ENCODE results near the gene NT5C1B. TPM values are rescaled to one million over a fixed set of nuclear protein-coding genes. Genes with fewer than 3 reads are reported as not detected.

NT5C1B gene
- total RNA-seq, 1 donor = not detected

DNA sequence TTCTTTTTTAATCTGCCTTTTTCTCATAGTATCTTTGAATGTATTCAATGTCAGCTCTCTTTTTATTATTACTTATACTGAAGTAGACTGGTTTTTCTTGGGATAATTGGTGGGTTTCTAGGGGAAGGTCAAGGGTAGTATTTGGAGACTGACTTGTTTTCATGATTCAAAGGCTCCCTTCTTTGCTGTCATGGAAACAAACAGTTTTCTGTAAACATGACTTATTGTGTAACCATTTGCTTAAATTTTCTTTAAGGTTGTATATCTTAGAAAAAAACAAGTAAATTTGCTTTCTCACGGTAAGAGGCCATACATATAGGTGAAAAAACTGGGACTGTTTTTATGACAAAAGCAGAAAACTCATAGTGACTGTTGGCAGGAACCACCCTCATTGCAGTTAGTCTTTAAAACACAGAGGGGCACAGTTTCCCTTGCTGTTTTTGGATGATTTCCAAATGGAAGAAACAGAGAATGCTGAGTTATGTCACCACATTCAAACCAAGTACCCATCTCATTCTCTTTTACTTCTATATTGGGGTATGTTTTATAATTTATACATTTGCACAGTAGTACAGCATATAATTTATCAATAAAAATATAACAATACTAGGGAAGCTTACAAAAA lies 23.1 kb downstream of the NT5C1B start:
- Histone ChIP-seq H3K4me1 (ENCODE audit: insufficient read depth, low read length) (peaks cover 3% of the 10 kb centered on the region), H3K36me3 (ENCODE audit: insufficient read depth, low read length) (peaks cover 12% of the 10 kb centered on the region), H3K4me3 (ENCODE audit: insufficient read depth, low read length) (no peak overlapping the region), H4K20me1 (ENCODE audit: insufficient read depth, low read length) (no peaks in the 10 kb centered on the region), H3K4me2 (ENCODE audit: insufficient read depth, low read length) (no peak overlapping the region), H3K79me2 (ENCODE audit: insufficient read depth, low read length) (peaks cover 3% of the 10 kb centered on the region), H3K9me3 (ENCODE audit: low read depth, low read length) (peaks cover 7% of the 10 kb centered on the region), H3K27ac (ENCODE audit: low read depth, low read length) (no peak overlapping the region), H3K27me3 (ENCODE audit: insufficient read depth, low read length) (no peaks in the 10 kb centered on the region), H2AFZ (ENCODE audit: low read length) (no peak overlapping the region)
- TF ChIP-seq, protein P1, sequence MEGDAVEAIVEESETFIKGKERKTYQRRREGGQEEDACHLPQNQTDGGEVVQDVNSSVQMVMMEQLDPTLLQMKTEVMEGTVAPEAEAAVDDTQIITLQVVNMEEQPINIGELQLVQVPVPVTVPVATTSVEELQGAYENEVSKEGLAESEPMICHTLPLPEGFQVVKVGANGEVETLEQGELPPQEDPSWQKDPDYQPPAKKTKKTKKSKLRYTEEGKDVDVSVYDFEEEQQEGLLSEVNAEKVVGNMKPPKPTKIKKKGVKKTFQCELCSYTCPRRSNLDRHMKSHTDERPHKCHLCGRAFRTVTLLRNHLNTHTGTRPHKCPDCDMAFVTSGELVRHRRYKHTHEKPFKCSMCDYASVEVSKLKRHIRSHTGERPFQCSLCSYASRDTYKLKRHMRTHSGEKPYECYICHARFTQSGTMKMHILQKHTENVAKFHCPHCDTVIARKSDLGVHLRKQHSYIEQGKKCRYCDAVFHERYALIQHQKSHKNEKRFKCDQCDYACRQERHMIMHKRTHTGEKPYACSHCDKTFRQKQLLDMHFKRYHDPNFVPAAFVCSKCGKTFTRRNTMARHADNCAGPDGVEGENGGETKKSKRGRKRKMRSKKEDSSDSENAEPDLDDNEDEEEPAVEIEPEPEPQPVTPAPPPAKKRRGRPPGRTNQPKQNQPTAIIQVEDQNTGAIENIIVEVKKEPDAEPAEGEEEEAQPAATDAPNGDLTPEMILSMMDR (IDR thresholded peaks at IDR 0.05; ENCODE audit: extremely low read depth, low read depth, low read length) = no peak
- no peak for DNase-seq (ENCODE audit: insufficient read length, low spot score, missing footprints)

DNA sequence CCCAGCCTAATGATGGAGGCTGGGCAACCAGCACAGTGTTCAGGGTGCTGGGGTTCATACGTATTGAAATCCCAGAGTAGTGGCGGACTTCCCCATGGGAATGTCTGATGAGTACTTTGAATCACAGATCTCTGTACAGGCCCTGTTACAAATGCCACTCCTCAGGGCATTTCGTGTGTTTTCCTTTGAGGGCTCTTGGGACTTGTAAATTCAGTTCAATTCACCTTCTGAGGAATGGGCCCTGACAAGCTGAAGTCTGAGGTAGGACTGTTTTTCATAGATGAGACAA lies 28.6 kb downstream of the NT5C1B start:
- peak overlapping the region; percentile 75 for H3K27ac ChIP-seq (ENCODE audit: low read depth, low read length)

GRCh38 chr2:18560031-18560796 lies 29.2 kb downstream of the NT5C1B start, which contains the start of gene RDH14:
TSS of gene RDH14 (minus strand) at chr2:18560653. CDS start at chr2:18560572, 81 bp downstream.
- peaks cover 7% of the 10 kb centered on the region for H3K9me3 ChIP-seq (ENCODE audit: low read depth, low read length)
- peak within 1 kb of the TSS; percentile 75 for H3K27ac ChIP-seq (ENCODE audit: low read depth, low read length)
- TF ChIP-seq, protein P1 (IDR thresholded peaks at IDR 0.05; ENCODE audit: extremely low read depth, low read depth, low read length) = no peak
- DNase-seq (ENCODE audit: insufficient read length, low spot score, missing footprints) = peak; percentile 91
- H3K79me2 ChIP-seq (ENCODE audit: insufficient read depth, low read length) = peaks cover 48% of the 10 kb centered on the region
- no peaks in the 10 kb centered on the region for H3K27me3 ChIP-seq (ENCODE audit: insufficient read depth, low read length)
- H2AFZ ChIP-seq (ENCODE audit: low read length) = peak within 1 kb of the TSS; percentile 91
- H3K4me1 ChIP-seq (ENCODE audit: insufficient read depth, low read length) = peaks cover 29% of the 10 kb centered on the region
- H4K20me1 ChIP-seq (ENCODE audit: insufficient read depth, low read length) = no peaks in the 10 kb centered on the region
- H3K4me3 ChIP-seq (ENCODE audit: insufficient read depth, low read length) = peak within 1 kb of the TSS; percentile 87
- peaks cover 14% of the 10 kb centered on the region for H3K36me3 ChIP-seq (ENCODE audit: insufficient read depth, low read length)
- H3K4me2 ChIP-seq (ENCODE audit: insufficient read depth, low read length) = peak within 1 kb of the TSS; percentile 80

More for the DNA sequence above, 28.6 kb downstream of the NT5C1B start:
- Histone ChIP-seq H3K36me3 (ENCODE audit: insufficient read depth, low read length) (peaks cover 9% of the 10 kb centered on the region), H3K4me2 (ENCODE audit: insufficient read depth, low read length) (peak overlapping the region; percentile 80), H4K20me1 (ENCODE audit: insufficient read depth, low read length) (no peaks in the 10 kb centered on the region), H2AFZ (ENCODE audit: low read length) (peak overlapping the region; percentile 91), H3K9me3 (ENCODE audit: low read depth, low read length) (peaks cover 7% of the 10 kb centered on the region), H3K4me3 (ENCODE audit: insufficient read depth, low read length) (peak overlapping the region; percentile 87), H3K79me2 (ENCODE audit: insufficient read depth, low read length) (peaks cover 43% of the 10 kb centered on the region), H3K27me3 (ENCODE audit: insufficient read depth, low read length) (no peaks in the 10 kb centered on the region), H3K4me1 (ENCODE audit: insufficient read depth, low read length) (peaks cover 29% of the 10 kb centered on the region)
- TF ChIP-seq, protein P1 (IDR thresholded peaks at IDR 0.05; ENCODE audit: extremely low read depth, low read depth, low read length) = no peak
- DNase-seq (ENCODE audit: insufficient read length, low spot score, missing footprints) = no peak

GRCh38 chr2:18559531-18560030 lies 29.8 kb downstream of the NT5C1B start:
- Histone ChIP-seq H4K20me1 (ENCODE audit: insufficient read depth, low read length) (no peaks in the 10 kb centered on the region), H3K4me2 (ENCODE audit: insufficient read depth, low read length) (peak overlapping the region; percentile 80), H2AFZ (ENCODE audit: low read length) (peak overlapping the region; percentile 91), H3K27ac (ENCODE audit: low read depth, low read length) (peak overlapping the region; percentile 75), H3K36me3 (ENCODE audit: insufficient read depth, low read length) (peaks cover 19% of the 10 kb centered on the region), H3K27me3 (ENCODE audit: insufficient read depth, low read length) (no peaks in the 10 kb centered on the region), H3K4me1 (ENCODE audit: insufficient read depth, low read length) (peaks cover 29% of the 10 kb centered on the region), H3K4me3 (ENCODE audit: insufficient read depth, low read length) (peak overlapping the region; percentile 87), H3K9me3 (ENCODE audit: low read depth, low read length) (peaks cover 7% of the 10 kb centered on the region), H3K79me2 (ENCODE audit: insufficient read depth, low read length) (peaks cover 51% of the 10 kb centered on the region)
- DNase-seq (ENCODE audit: insufficient read length, low spot score, missing footprints) = peak; percentile 29
- TF ChIP-seq, protein P1 (IDR thresholded peaks at IDR 0.05; ENCODE audit: extremely low read depth, low read depth, low read length) = no peak

All from osteoblast (primary cell).